ENCODE measurements around the gene NKX3-2.

Gene NKX3-2

DNA sequence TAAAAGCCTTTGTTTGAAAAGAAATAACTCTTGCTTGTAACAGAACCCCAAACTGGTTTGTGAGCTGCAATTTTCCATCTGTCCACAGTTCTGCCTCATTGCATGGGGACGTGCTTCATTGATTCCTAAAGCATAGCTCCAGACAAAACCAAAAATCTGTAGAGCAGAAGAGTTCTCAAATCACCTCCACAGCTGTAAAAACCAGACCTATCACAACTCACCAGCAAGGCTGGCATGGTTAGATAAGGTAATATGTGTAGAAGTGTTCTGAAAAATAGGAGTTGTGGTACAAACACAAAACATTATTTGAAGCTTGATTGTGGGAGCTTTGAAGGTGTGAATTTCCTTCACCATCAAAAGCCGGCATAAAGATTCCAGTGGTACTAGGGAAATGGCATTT is 47.7 kb downstream of the NKX3-2 start:
- DNase-seq, result no peak

DNA sequence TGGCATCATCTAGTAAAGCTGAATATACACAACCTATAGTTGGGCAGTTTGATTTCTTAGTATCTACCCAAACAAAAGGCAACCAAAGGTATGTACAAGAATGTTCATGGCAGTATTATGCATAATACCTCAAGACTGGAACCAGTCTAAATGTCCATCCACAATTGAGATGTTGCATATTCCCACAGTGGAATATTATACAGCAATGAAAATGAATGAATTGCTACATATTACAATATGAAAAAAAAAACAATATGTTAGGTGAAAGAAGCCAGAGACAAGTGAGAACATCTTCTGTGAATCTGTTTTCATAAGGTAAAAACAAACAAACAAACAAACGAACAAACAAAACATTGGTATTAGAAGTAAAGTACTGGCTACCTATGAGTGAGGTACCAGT is 48.6 kb downstream of the NKX3-2 start:
- DNase-seq, result no peak

DNA sequence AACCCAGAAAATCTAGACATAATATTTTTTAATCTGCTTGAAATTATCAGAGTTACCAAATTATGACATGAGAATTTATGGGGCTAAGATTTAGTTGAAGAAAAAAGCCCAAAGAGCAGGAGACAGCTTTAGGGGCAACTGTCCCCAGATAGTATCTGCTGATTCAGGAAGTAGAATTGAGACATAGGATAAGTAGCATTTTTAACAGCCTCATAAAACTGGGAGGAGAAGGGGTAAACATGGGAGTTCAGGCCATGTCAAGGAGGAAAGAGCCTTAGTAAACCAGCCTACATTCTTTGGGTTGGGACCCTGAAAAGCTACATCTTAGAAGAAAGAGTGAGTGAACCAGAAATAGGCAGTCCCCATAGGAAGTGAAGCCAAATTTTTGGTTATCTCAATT is 50.5 kb downstream of the NKX3-2 start:
- DNase-seq, result no peak

DNA sequence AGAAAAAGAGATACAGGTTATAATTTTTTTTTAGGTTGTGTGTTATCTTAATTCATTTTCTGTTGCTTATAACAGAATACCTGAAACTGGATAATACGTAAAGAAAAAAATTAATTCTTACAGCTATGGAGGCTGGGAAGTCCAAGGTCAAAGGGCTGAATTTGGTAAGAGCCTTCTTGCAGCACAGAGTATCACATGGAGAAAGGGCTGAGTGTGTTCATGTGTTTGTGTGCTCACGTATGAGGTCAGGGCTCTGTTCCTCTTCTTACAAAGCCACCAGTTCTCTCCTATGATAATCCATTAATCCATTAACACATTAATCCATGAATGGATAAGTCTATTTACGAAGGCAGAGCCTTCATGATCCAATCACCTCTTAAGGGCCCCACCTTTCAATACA is 51.6 kb downstream of the NKX3-2 start:
- no peak for DNase-seq
